Gastrocnemius medialis (tissue), 4 donors: ENCODE measurements around the gene NAXE.

Experiments
- CTCF ChIP-seq, 5 experiments: fragments of 450-650 bp in 3 of 5; fragments of 200-600 bp in 2 of 5; sonication (generic) in 2 of 5; IDR thresholded peaks in 4 of 5; conservative IDR thresholded peaks in 1 of 5; 1 replicate in 4 of 5; 2 replicates in 1 of 5; pipeline ENCODE4 v1.5.1; 2016 to 2019; ENCODE audit warnings: antibody characterized with exemption in 5 of 5, mild to moderate bottlenecking in 3 of 5, moderate library complexity in 3 of 5
- POLR2A ChIP-seq, 2 donors: fragments of 450-650 bp; IDR thresholded peaks; one replicate each; pipeline ENCODE4 v1.6.1; 2017; ENCODE audit warnings: antibody characterized with exemption in 2 of 2, mild to moderate bottlenecking in 2 of 2, moderate library complexity in 2 of 2

- no peak for TF ChIP-seq CTCF (IDR thresholded peaks at IDR 0.05 in 4 of 5, conservative IDR thresholded peaks at IDR 0.05 in 1 of 5)
- no peak for TF ChIP-seq POLR2A (IDR thresholded peaks at IDR 0.05)
These were observed 4.8 kb downstream of the NAXE start for GRCh38 chr1:156596426-156596825.
